SK-N-SH (cell line): Measurements from ENCODE around the gene DMBT1. TPM values are rescaled to one million over a fixed set of nuclear protein-coding genes. Genes with fewer than 3 reads are reported as not detected.

ENCODE experiments used
- CTCF ChIA-PET: fragments of 300-600, 350-600 bp; formaldehyde crosslinking; extraction: SDS; loops from one replicate; lab custom pipeline; 2021; lab: Yijun Ruan, JAX
- POLR2A ChIA-PET: fragments of 350-600 bp; sonication (Branson Sonifier 250); formaldehyde crosslinking; extraction: SDS; loops from one replicate; lab custom pipeline; 2020; ENCODE audit warnings: antibody characterized with exemption, inconsistent platforms; lab: Yijun Ruan, JAX
- DNase-seq: peaks from one replicate; pipeline ENCODE4 v3.0.0; 2012
- H2AFZ ChIP-seq: fragments of 200-600 bp; sonication (generic); 2 replicates; pipeline ENCODE4 v1.8.1; 2016; ENCODE audit warnings: antibody characterized with exemption, mild to moderate bottlenecking, low read depth
- H3F3A ChIP-seq: fragments of 200-600 bp; sonication (generic); replicated peaks from 2 replicates; pipeline ENCODE3; 2016; ENCODE audit warnings: antibody characterized with exemption, mild to moderate bottlenecking; ENCODE audit not compliant: insufficient read depth
- H3K27ac ChIP-seq, 2 experiments: fragments of 200-500 bp in 1 of 2; fragments of 200-600 bp in 1 of 2; sonication (Bioruptor generic) in 1 of 2; sonication (generic), shearing (Covaris generic) in 1 of 2; 2 replicates each; pipeline versions ENCODE4 v1.5.1 to v1.6.1; 2014 to 2016; ENCODE audit warnings: low read depth in 2 of 2, inconsistent platforms in 1 of 2, low read length in 1 of 2, mild to moderate bottlenecking in 1 of 2, mixed read lengths in 1 of 2
- H3K27me3 ChIP-seq: fragments of 200-600 bp; sonication (generic), shearing (Covaris generic); 2 replicates; pipeline ENCODE4 v1.6.1; 2016; ENCODE audit warnings: mixed run types; ENCODE audit not compliant: insufficient read depth
- H3K36me3 ChIP-seq, 2 experiments: fragments of 200-500 bp in 1 of 2; fragments of 200-600 bp in 1 of 2; sonication (Bioruptor generic) in 1 of 2; sonication (generic) in 1 of 2; replicated peaks in 1 of 2; 2 replicates each; pipeline versions ENCODE3 to v1.5.1; 2014 to 2016; ENCODE audit warnings: low read length in 1 of 2, mild to moderate bottlenecking in 1 of 2; ENCODE audit not compliant: insufficient read depth in 2 of 2, control insufficient read depth in 1 of 2
- H3K4me1 ChIP-seq, 2 experiments: fragments of 200-500 bp in 1 of 2; fragments of 200-600 bp in 1 of 2; sonication (Bioruptor generic) in 1 of 2; sonication (generic), shearing (Covaris generic) in 1 of 2; 2 replicates each; pipeline versions ENCODE4 v1.5.1 to v1.6.1; 2014 to 2016; ENCODE audit warnings: low read depth in 1 of 2, low read length in 1 of 2, mixed run types in 1 of 2; ENCODE audit not compliant: insufficient read depth in 2 of 2, control insufficient read depth in 1 of 2
- H3K4me2 ChIP-seq: fragments of 200-600 bp; sonication (generic), shearing (Covaris generic); 2 replicates; pipeline ENCODE4 v1.6.1; 2017; ENCODE audit warnings: mixed run types
- H3K4me3 ChIP-seq, 2 experiments: fragments of 200-500 bp in 1 of 2; fragments of 200-600 bp in 1 of 2; sonication (Bioruptor generic) in 1 of 2; sonication (generic), shearing (Covaris generic) in 1 of 2; 2 replicates each; pipeline versions ENCODE4 v1.5.1 to v1.8.1; 2014 to 2016; ENCODE audit warnings: low read depth in 2 of 2, inconsistent platforms in 1 of 2, low read length in 1 of 2, mild to moderate bottlenecking in 1 of 2, mixed read lengths in 1 of 2, moderate library complexity in 1 of 2
- H3K79me2 ChIP-seq: fragments of 200-600 bp; sonication (generic); 2 replicates; pipeline ENCODE4 v1.8.1; 2017; ENCODE audit warnings: mild to moderate bottlenecking; ENCODE audit not compliant: insufficient read depth
- H3K9ac ChIP-seq: fragments of 200-600 bp; sonication (generic); 2 replicates; pipeline ENCODE4 v1.6.1; 2017; ENCODE audit warnings: mixed run types
- H3K9me2 ChIP-seq: fragments of 200-600 bp; sonication (generic); 2 replicates; pipeline ENCODE4 v1.6.1; 2017; ENCODE audit warnings: mixed run types
- H3K9me3 ChIP-seq: fragments of 200-600 bp; sonication (generic); 2 replicates; pipeline ENCODE4 v1.6.1; 2017; ENCODE audit warnings: mixed run types, mild to moderate bottlenecking, moderate library complexity
- H4K20me1 ChIP-seq: fragments of 200-600 bp; sonication (generic); 2 replicates; pipeline ENCODE4 v1.6.1; 2017; ENCODE audit warnings: mild to moderate bottlenecking, mixed run types; ENCODE audit not compliant: insufficient read depth
- CHD2 ChIP-seq: fragments of 150-350 bp; IDR thresholded peaks from 2 replicates; pipeline ENCODE4 v1.6.1; 2018; ENCODE audit warnings: low read length; ENCODE audit not compliant: partially characterized antibody
- CTCF ChIP-seq: fragments of 200-600 bp; sonication (generic); IDR thresholded peaks from 2 replicates; pipeline ENCODE4 v1.6.1; 2017; ENCODE audit warnings: antibody characterized with exemption, mild to moderate bottlenecking, moderate library complexity
- EZH2phosphoT487 ChIP-seq: fragments of 200-600 bp; sonication (generic); IDR thresholded peaks from 2 replicates; pipeline ENCODE4 v1.6.1; 2017; ENCODE audit warnings: low read depth, mixed run types, mild to moderate bottlenecking, antibody characterized with exemption, moderate library complexity, borderline replicate concordance
- FOXM1 ChIP-seq: IDR thresholded peaks from 2 replicates; pipeline ENCODE4 v1.4.0; 2012; ENCODE audit warnings: low read depth, mild to moderate bottlenecking
- GABPA ChIP-seq: IDR thresholded peaks from 2 replicates; pipeline ENCODE4 v1.4.0; 2012; ENCODE audit warnings: low read depth, mild to moderate bottlenecking
- GATA2 ChIP-seq: sonication (generic); formaldehyde crosslinking; IDR thresholded peaks from 2 replicates; pipeline ENCODE4 v1.5.0; 2020; ENCODE audit warnings: mild to moderate bottlenecking, missing genetic modification reagents
- JUND ChIP-seq: IDR thresholded peaks from 2 replicates; pipeline ENCODE4 v1.4.0; 2012
- MAX ChIP-seq: IDR thresholded peaks from 2 replicates; pipeline ENCODE4 v1.4.0; 2012; ENCODE audit warnings: low read depth
- PBX3 ChIP-seq: IDR thresholded peaks from 2 replicates; pipeline ENCODE4; 2012
- RAD21 ChIP-seq: IDR thresholded peaks from 2 replicates; pipeline ENCODE4 v1.6.1; 2012; ENCODE audit warnings: mild to moderate bottlenecking, low read length
- RCOR1 ChIP-seq: fragments of 150-350 bp; IDR thresholded peaks from 2 replicates; pipeline ENCODE4 v1.6.1; 2017; ENCODE audit warnings: antibody characterized with exemption, low read length
- REST ChIP-seq: IDR thresholded peaks from 2 replicates; pipeline ENCODE4 v1.6.1; 2012; ENCODE audit warnings: mild to moderate bottlenecking, low read depth, low read length, moderate library complexity
- RFX5 ChIP-seq: IDR thresholded peaks from 2 replicates; pipeline ENCODE4 v1.6.1; 2012; ENCODE audit warnings: mild to moderate bottlenecking, improper control_type of control experiment, low read length
- RXRA ChIP-seq: IDR thresholded peaks from 2 replicates; pipeline ENCODE4 v1.4.0; 2012; ENCODE audit warnings: low read depth, mild to moderate bottlenecking, borderline replicate concordance
- USF1 ChIP-seq: IDR thresholded peaks from 2 replicates; pipeline ENCODE4 v1.4.0; 2012; ENCODE audit warnings: low read depth, borderline replicate concordance
- USF2 ChIP-seq: fragments of 150-350 bp; IDR thresholded peaks from 2 replicates; pipeline ENCODE4 v1.6.1; 2017; ENCODE audit warnings: antibody characterized with exemption, low read length, low read depth, borderline replicate concordance
- ZBTB33 ChIP-seq: IDR thresholded peaks from 2 replicates; pipeline ENCODE4 v1.4.0; 2012; ENCODE audit warnings: low read depth, borderline replicate concordance
- WGBS: methylation state at CpG from one replicate; pipeline ENCODE4 v1.1.6; 2017; ENCODE audit warnings: low lambda C conversion rate; 5-methylcytosine and 5-hydroxymethylcytosine counted together
- polyA plus RNA-seq, 3 experiments: library from polyadenylated mRNA; depleted of rRNA; stranded (reverse); fragments of >200 nt; gene quantifications; 2 replicates each; pipeline ENCODE4 v1.2.3, GENCODE V29; 2012

DMBT1 gene
- polyA plus RNA-seq, 1 of the 3 experiments (the other 2 are of a cell fraction), result not detected

- Histone ChIP-seq H3K27ac (no peak overlapping the region), H3K9me2 (no peaks in the 10 kb centered on the region), H3K79me2 (no peaks in the 10 kb centered on the region), H3K4me3 (no peak overlapping the region), H3K4me2 (no peak overlapping the region), H3K9ac (no peak overlapping the region), H3K9me3 (no peaks in the 10 kb centered on the region), H3K36me3 (no peaks in the 10 kb centered on the region), H4K20me1 (no peaks in the 10 kb centered on the region), H3K27me3 (no peaks in the 10 kb centered on the region), H3K4me1 (no peaks in the 10 kb centered on the region), H3F3A (no peaks in the 10 kb centered on the region), H2AFZ (no peak overlapping the region)
- CTCF ChIA-PET, result interaction anchor here (6.2 kb wide), 1 partner anchor 12 kb away, joined by 37 read pairs; no protein-coding TSS in a partner anchor
- POLR2A ChIA-PET, result no interaction called here
- WGBS, result 65% methylated on average over 6 of the region's 6 CpGs
- no peak for DNase-seq
- no peak for TF ChIP-seq CHD2
- TF ChIP-seq RCOR1, result no peak
- no peak for TF ChIP-seq FOXM1
- no peak for TF ChIP-seq GATA2 (CRISPR knock-in tag)
- TF ChIP-seq MAX, result no peak
- no peak for TF ChIP-seq ZBTB33
- TF ChIP-seq RXRA, result no peak
- TF ChIP-seq EZH2phosphoT487, result no peak
- TF ChIP-seq GABPA, result no peak
- TF ChIP-seq USF1, result no peak
- no peak for TF ChIP-seq PBX3
- no peak for TF ChIP-seq USF2
- TF ChIP-seq JUND, result no peak
- TF ChIP-seq RAD21, result no peak
- TF ChIP-seq REST, result no peak
- TF ChIP-seq CTCF, result no peak
- TF ChIP-seq RFX5, result no peak
Measured at GRCh38 chr10:122553341-122553740, 7.2 kb upstream of the DMBT1 start.
